Kidney (tissue), 14 donors: Measurements from ENCODE around the gene RNASE1. TPM values are rescaled to one million over a fixed set of nuclear protein-coding genes. Genes with fewer than 3 reads are reported as not detected.
A peak's percentile ranks its signal among the peaks of the same experiment; 100 is the strongest.

ENCODE experiments used
- DNase-seq, 5 donors: peaks; one replicate each; pipeline ENCODE4 v3.0.0-alpha.2; 2013 to 2020
- FAIRE-seq: peaks from 2 replicates; lab custom pipeline; 2012; peaks lifted over from hg19 to GRCh38; lab: Jason Lieb, UNC
- H3K27ac ChIP-seq, 2 donors: one replicate each; pipeline ENCODE4 v1.7.0; 2013; ENCODE audit warnings: low read depth in 2 of 2, low read length in 2 of 2, inconsistent platforms in 1 of 2
- H3K27me3 ChIP-seq: one replicate; pipeline ENCODE4 v1.7.1; 2013; ENCODE audit warnings: low read length, inconsistent platforms; ENCODE audit not compliant: control insufficient read depth, insufficient read depth
- H3K36me3 ChIP-seq, 3 donors: one replicate each; pipeline versions ENCODE4 v1.7.0 to v1.7.1; 2013; ENCODE audit warnings: low read length in 3 of 3, control low read depth in 1 of 3, inconsistent platforms in 1 of 3; ENCODE audit not compliant: insufficient read depth in 3 of 3, control insufficient read depth in 2 of 3
- H3K4me1 ChIP-seq, 3 donors: one replicate each; pipeline versions ENCODE4 v1.7.0 to v1.7.1; 2013; ENCODE audit warnings: low read length in 3 of 3, inconsistent platforms in 1 of 3, low read depth in 1 of 3; ENCODE audit not compliant: control insufficient read depth in 2 of 3, insufficient read depth in 2 of 3
- H3K4me3 ChIP-seq, 3 donors: one replicate each; pipeline versions ENCODE4 v1.7.0 to v1.8.1; 2013; ENCODE audit warnings: low read length in 3 of 3, control low read depth in 1 of 3, inconsistent platforms in 1 of 3
- H3K9ac ChIP-seq, 3 donors: one replicate each; pipeline versions ENCODE4 v1.7.0 to v1.7.1; 2013; ENCODE audit warnings: low read length in 3 of 3, control low read depth in 1 of 3, inconsistent platforms in 1 of 3
- H3K9me3 ChIP-seq, 3 donors: one replicate each; pipeline versions ENCODE4 v1.7.0 to v1.7.1; 2013; ENCODE audit warnings: low read length in 3 of 3, control low read depth in 1 of 3, inconsistent platforms in 1 of 3; ENCODE audit not compliant: control insufficient read depth in 2 of 3, insufficient read depth in 1 of 3
- CTCF ChIP-seq: IDR thresholded peaks from 3 replicates; pipeline ENCODE4 v1.5.1; 2012; ENCODE audit warnings: mild to moderate bottlenecking, moderate library complexity, borderline replicate concordance; ENCODE audit not compliant: insufficient read depth; ENCODE audit errors: extremely low read depth
- intact Hi-C: fragments of 100-400 bp; cut with DNase I; formaldehyde crosslinking; loops from one replicate; pipeline ENCODE4 v1.11.1; 2022
- polyA plus RNA-seq: library from polyadenylated mRNA; stranded (reverse); fragments of 350-450 nt; fragmentation: Illumina TruSeq; extraction: RNeasy Lipid Tissue Mini Kit (QIAGEN cat#74804); gene quantifications from one replicate; pipeline ENCODE4 v1.2.3, GENCODE V29; 2014; ENCODE audit warnings: low read depth, low replicate concordance; ENCODE audit not compliant: insufficient read depth
- total RNA-seq: library from RNA; stranded (reverse); fragmentation: NEBNext Ultra II Directional; extraction: Animal tissue kit (Norgen Biotek cat#: 25700); gene quantifications from one replicate; pipeline ENCODE4 v1.2.1, GENCODE V29; 2021
- donor health status: control.
- donor health status: control.
- donor health status: control.
- donor health status: control.
- donor health status: control.
- donor health status: DM: yes; HTN: yes; CAD: no.
- donor health status: Normal renal cell carcinoma (clear cell type).

Gene RNASE1
- total and polyA plus RNA-seq, 2 donors from 2014 or later, result 201 to 476 TPM

- no peak for TF ChIP-seq CTCF
- Histone ChIP-seq H3K9me3 (no peaks in the 10 kb centered on the region), H3K4me3 (no peak overlapping the region), H3K36me3 (no peaks in the 10 kb centered on the region), H3K27me3 (no peaks in the 10 kb centered on the region), H3K4me1 (peaks cover 0 to 4% (median 0%) of the 10 kb centered on the region in 3 donors), H3K9ac (no peak overlapping the region), H3K27ac (peak overlapping the region in 1 of 2 donors; percentile 32)
- FAIRE-seq (no peak), DNase-seq (no peak)
- intact Hi-C loops, result no loop called here
Observed at GRCh38 chr14:20798932-20799331, 3.7 kb downstream of the RNASE1 start.

- H3K27me3 ChIP-seq, result no peaks in the 10 kb centered on the region
- FAIRE-seq, result no peak
- no peak for TF ChIP-seq CTCF
- H3K27ac ChIP-seq, result no peak overlapping the region
- H3K4me3 ChIP-seq, result no peak overlapping the region
- intact Hi-C loops, result no loop called here
- no peak for DNase-seq
- no peak overlapping the region for H3K9ac ChIP-seq
- no peaks in the 10 kb centered on the region for H3K9me3 ChIP-seq
- H3K36me3 ChIP-seq, result no peaks in the 10 kb centered on the region
- peaks cover 0 to 4% (median 0%) of the 10 kb centered on the region in 3 donors for H3K4me1 ChIP-seq
Observed at GRCh38 chr14:20798318-20798717, 4.3 kb downstream of the RNASE1 start.

- Histone ChIP-seq H3K4me1 (peaks cover 0 to 4% (median 0%) of the 10 kb centered on the region in 3 donors), H3K9ac (no peak overlapping the region), H3K27me3 (no peaks in the 10 kb centered on the region), H3K9me3 (no peaks in the 10 kb centered on the region), H3K36me3 (no peaks in the 10 kb centered on the region), H3K4me3 (no peak overlapping the region), H3K27ac (no peak overlapping the region)
- TF ChIP-seq CTCF, result no peak
- no peak for FAIRE-seq
- no peak for DNase-seq
- intact Hi-C loops, result no loop called here
Observed at GRCh38 chr14:20797164-20797563, 5.5 kb downstream of the RNASE1 start.
